Stimulated activated CD4-positive, alpha-beta T cell treated with anti-CD3 and anti-CD28 coated beads, Interleukin-1b, Interleukin-23, amount 100 ng/mL, for 1 hour (primary cell): ENCODE measurements around the gene PLEKHH2.
"Not testable (repeated sequence)": the region's sequence is repeated elsewhere in the genome, so short reads cannot be mapped to it uniquely, and the experiment has no call there.

Experiments used
- DNase-seq, 2 donors: peaks; one replicate each; pipeline ENCODE4 v3.0.0-alpha.2; 2020; ENCODE audit warnings: low read depth in 2 of 2

The PLEKHH2 gene

DNA sequence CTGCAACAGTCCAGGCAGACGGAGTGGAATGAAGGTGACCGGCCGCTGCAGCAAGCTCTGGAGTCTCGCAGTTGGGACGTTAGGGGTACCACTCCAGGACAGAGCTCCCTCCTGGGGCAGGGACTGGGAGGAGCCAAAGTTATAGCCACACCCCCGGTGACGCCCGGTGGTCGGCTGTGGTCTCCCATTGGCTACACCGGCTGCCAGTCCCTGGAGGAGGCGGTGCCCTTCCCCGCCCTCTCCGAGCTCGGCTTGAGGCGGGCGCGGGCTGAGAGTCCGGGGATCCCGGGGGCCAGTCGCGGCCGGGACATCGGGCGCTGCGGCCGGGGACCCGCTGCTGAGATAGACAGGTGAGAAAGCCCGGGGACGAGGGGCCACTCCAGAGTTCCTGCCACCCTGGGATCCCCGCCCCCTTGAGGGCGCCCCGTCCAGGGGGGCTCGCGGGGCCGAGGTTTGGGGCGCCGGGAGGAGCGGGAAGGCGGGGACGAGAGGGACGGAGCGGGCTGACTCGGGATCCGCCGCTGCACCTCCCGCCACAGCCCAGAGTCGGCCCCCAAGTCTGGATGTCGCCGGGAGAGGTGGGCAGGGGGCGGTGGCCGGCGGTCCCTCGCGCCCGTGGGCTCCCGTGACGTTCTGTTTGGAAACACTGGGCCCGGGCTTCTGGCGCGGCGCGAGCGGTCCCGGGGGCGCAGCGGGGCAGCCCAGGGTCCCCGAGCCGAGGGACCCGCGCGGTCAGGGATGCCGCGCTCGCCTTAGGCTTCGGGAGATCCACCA is at the start of gene PLEKHH2:
TSS of gene PLEKHH2 (plus strand) at position 231 of the 774 bp plus-strand sequence. CDS start 7,414 bp downstream, outside the sequence.
- DNase-seq: peak; percentile 74 to 80

GRCh38 chr2:43592443-43592842 is 44.6 kb upstream of the PLEKHH2 start:
- DNase-seq: no peak

DNA sequence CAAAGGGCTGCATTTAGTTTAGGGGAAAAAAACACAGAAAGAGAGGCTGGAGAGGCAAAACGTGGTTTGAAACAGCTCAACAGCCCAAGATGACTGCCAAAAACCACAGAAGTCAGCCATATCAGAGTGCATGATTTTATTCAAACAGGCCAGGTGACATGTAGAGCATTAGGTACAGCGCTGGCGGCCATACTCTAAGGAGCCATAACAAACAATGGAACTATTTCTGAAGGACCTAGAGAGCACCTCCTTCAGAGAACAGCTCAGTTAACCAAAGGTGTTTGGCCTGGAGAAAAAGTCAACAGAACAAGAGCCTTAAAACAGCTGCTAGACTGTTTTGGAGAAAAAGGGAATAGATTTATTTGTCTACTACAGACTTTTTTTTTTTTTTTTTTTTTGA is 43.8 kb upstream of the PLEKHH2 start:
- no peak for DNase-seq

- DNase-seq: no peak
Observed at GRCh38 chr2:43594875-43595274, 42.2 kb upstream of the PLEKHH2 start.

DNA sequence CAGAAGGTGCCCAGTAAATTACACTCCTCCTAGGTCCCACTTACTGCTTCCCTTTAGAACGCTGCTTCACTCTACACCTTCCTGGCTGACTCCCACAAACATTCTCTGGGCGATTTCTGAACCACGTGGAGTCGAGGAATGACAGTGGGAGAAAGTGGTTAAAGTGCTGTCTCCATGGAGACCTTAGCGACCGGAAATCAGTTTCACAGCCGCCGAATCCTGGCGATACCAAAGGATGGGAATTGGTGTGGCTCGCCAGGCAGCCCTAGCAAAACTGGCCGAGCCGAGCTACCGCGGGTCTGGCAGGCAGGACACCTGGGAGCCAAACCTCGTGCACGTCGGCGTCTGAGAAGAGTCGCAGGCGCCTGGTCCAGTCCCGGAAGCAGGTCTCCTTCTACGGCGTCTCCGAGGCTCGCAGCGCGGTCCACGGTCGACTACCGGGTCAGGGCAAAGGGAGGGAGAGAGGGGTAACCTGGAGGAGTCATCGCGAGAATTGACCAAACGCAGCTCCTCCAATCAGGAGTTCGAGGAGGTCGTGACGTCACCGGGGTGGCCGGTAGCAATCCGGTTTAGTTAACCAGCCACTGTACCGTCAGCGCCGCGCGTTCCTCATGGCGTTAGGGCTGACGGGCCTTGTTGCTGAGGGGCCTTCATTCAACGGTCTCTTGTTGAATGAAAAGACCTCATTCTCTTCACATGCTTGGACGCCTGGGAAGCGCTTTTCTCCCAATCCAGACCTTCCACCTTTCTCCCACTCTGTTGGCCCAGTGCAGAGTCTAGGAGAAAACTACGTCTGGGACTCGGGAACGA is 41.3 kb upstream of the PLEKHH2 start, which contains the start of gene THADA:
TSS of gene THADA (minus strand) at position 436 of the 810 bp plus-strand sequence. CDS start 3,646 bp downstream, outside the sequence.
- DNase-seq: peak; percentile 90 to 91

DNA sequence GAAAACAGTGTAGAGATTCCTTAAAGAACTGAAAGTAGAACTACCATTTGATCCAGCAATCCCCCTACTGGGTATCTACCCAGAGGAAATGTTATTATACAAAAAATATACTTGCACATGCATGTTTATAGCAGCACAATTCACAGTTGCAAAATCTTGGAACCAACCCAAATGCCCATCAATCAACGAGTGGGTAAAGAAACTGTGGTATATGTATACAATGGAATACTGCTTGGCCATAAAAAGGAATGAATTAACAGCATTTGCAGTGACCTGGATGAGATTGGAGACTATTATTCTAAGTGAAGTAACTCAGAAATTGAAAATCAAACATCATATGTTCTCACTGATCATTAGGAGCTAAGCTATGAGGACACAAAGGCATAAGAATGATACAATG is 36.5 kb upstream of the PLEKHH2 start:
- not testable (repeated sequence) for DNase-seq

- DNase-seq: no peak
Observed at GRCh38 chr2:43604674-43605073, 32.4 kb upstream of the PLEKHH2 start.

GRCh38 chr2:43605079-43605655 is 31.9 kb upstream of the PLEKHH2 start:
- DNase-seq: no peak

DNA sequence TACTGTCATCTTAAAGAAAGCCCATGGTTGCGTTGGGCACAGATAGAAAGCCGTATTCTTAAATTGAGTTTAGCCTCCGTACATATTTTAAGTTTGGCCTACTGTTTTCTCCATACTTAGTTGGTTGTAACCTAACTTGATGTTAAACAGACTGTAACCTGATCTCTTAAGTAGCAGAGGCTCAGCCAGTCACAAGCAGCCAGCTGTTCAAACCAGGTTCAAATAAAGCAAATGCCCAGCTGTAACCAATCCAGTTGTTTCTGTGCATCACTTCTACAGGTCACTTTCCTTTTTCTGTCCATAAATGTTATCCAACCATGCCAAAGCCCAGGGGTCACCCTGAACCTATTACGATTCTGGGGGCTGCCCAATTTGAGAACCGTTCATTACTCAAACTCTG is 31.2 kb upstream of the PLEKHH2 start:
- DNase-seq: no peak

GRCh38 chr2:43609290-43609918 is 27.7 kb upstream of the PLEKHH2 start:
- no peak for DNase-seq

DNA sequence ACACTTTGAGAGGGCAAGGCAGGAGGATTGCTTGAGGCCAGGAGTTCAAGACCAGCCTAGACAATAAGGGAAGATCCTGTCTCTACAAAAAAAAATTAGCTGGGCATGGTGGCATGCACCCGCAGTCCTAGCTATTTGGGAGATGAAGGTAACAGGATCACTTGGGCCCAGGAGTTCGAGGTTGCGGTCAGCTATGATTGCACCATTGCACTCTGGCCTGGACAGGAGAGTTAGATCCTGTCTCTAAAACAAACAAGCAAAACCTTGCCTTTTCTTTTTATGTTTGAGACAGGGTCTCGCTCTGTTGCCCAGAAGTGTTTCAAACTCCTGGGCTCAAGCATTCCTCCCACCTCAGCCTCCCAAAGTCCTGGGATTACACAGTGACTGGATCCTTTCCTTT is 26.7 kb upstream of the PLEKHH2 start:
- DNase-seq: no peak

DNA sequence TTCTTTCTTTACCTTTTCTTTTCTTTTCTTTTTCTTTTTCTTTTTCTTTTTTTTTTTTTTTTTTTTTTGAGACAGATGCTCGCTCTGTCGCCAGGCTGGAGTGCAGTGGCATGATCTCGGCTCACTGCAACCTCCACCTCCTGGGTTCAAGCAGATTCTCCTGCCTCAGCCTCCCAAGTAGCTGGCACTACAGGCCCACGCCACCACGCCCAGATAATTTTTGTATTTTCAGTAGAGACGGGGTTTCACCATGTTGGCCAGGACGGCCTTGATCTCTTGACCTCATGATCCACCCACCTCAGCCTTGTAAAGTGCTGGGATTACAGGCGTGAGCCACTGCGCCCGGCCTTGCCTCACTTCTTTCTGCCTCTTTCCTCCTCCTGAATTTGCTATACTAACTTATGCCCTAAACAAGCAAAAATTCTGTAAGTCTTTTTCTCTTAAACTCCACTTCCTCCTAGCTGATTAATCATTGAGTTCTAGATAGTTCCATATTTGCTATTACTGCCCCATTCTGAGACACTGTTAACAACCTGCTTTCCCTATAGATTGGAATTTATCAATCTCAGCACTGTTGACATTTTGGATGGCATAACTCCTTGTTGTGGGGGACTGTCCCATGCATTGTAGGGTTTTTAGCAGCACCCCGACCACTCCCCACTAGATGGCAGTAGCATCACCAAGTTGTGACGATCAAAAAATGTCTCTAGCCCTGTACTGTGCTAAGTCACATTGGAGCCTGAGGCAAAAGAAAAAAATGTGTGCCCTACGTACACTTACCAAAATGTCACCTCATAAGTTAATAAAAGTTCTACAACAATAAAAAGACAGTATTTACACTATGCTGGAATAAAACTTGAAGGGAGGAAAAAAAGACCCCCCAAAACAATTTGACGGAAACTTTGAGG is 24.8 kb upstream of the PLEKHH2 start:
- peak; percentile 35 to 42 for DNase-seq

DNA sequence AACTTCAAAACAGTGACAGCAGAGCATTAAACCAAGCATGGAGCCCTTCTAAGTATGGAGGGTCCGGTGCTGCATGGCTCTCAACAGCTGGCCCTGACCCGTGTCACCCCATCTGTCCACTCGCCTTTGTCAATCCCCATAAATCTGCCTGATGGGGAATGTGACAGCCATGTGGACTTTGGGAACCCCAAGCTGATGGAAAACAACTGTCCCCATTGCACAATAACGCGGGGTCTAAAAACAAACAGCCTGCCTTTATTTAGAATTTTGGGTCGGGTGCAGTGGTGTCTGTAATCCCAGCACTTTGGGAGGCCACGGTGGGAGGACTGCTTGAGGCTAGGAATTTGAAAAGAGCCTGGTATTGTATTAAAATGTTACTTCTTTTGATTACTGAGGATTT is 24.1 kb upstream of the PLEKHH2 start:
- no peak for DNase-seq

DNA sequence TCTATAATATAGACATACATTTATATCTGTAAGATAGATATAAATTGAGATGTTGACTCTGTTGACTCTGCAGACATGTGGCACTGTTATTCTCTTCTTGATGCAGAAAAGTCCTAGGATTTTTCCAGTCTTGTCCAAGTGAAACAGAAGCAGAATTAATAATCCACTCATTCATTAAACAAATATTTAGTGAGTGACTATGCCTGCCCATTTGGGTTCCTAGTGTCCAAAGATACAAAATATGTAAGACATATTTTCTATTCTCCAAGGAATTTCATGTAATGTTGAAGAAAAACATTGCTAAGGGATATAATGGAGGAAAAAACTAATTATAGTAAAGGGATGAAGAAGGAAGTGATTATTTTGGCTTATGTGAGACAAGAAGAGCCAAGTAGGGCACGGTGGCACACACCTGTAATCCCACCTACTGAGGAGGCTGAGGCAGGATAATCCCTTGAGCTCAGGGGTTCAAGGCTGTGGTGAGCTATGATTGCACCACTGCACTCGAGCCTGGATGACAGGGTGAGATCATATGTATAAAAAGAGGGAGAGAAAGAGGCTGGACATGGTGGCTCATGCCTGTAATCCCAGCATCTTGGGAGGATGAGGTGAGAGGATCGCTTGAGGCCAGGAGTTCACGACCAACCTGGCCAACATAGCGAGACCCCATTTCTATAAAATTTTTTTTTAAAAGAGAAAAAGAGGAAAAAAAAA is 19.9 kb upstream of the PLEKHH2 start:
- no peak for DNase-seq

DNA sequence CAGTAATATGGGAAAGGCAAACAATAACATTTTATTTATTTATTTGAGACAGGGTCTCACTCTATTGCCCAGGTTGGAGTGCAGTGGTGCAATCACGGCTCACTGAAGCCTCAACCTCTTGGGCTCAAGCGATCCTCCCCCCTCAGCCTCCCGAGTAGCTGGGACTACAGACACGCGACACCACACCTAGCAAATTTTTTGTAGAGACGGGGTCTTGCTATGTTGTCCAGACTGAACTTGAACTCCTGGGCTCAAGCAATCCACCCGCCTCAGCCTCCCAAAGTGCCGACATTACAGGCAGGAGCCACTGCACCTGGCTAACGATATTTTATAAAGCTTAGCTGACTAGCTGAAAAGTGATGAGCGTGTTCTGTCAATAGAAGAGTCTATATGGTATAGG is 17.5 kb upstream of the PLEKHH2 start:
- no peak for DNase-seq

GRCh38 chr2:43622931-43623451 is 14.1 kb upstream of the PLEKHH2 start:
- DNase-seq: no peak

DNA sequence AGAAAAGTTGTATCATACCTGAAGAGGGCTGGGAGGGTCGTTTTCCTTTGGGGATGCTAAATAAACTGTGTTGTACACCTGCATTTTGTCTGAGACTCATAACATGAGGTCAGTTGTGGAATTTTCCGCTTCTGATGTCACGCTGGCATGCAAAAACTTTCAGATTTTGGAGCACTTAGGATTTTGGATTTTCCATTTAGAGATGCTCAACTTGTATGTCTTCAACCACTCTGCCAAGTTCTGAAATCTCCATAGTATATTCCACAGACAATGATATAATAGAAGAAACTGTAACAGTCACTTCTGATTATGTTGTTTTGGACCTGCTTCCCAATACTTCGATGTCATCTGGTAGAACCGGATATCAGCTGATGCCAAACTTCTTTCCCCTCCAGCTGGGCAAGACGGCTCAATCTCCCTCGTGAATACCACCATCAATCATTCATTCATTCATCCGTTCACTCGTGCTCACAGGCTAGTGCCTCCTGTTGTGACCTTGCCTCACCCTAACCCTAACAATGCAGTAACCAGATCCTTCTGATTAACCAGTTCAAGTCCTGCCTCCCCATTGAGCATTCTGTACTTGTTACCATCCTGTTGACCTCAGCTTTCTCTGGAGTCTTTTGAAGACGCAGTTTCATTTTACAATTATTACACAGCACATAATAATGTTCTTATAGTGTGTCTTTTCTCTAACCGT is 5.3 kb upstream of the PLEKHH2 start:
- DNase-seq: no peak

DNA sequence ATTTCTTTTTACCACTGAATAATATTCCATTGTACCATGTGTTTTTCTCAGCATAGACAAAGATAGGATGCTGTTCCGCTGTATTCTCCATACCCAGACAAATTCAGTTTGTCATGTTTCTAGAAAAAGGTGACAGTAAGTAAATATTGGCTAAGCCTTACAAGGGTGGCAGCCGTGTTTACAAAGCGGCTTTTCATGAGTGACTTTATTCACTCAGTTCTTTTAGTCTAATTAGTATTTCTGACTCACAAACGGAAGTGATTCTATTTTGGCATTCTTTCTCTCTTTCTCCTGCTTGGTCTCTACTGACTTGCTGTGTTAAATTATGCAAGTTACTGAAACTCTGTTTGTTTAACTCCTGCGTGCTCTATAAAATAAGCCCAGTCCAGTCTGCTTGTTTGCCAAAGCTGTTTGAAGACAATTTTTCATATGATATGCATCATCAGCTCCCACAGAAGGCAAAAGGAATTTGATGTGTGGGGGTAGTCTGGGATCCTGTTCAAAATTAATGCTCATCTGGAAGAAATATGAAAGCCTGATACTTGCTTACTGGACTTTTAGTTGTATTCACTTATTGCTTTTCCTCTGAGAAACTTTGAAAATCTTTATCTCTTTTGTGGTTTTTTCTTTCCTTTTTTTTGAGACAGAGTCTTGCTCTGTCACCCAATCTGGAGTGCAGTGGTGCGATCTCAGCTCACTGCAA is 2.3 kb upstream of the PLEKHH2 start:
- no peak for DNase-seq

DNA sequence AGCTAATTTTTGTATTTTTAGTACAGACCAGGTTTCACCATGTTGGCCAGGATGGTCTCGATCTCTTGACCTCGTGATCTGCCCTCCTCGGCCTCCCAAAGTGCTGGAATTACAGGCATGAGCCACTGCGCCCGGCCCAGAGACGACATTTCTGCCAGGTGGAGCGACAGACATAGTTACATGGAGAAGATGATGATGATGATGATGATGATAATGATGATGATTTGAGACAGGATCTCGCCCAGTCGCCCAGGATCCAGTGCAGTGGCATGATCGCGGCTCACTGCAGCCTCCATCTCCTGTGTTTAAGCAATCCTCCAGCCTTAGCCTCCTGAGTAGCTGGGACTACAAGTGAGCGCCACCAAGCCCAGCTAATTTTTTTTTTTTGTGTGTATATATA is 907 bp upstream of the PLEKHH2 start:
- not testable (repeated sequence) for DNase-seq
